Activated CD4-positive, alpha-beta T cell treated with anti-CD3 and anti-CD28 coated beads, Interleukin-2, amount 10 ng/mL, durations not matched to agents 7 days and 5 days (primary cell): ENCODE results near the gene NXF1. TPM values are rescaled to one million over a fixed set of nuclear protein-coding genes. Genes with fewer than 3 reads are reported as not detected.

Experiments used
- CTCF ChIA-PET: fragments of 350-600 bp; sonication (Branson Sonifier 250); formaldehyde crosslinking; loops from one replicate; lab custom pipeline; 2021; ENCODE audit warnings: antibody characterized with exemption; lab: Charles Lee
- POLR2A ChIA-PET: fragments of 350-600 bp; sonication (Branson Sonifier 250); formaldehyde crosslinking; loops from one replicate; lab custom pipeline; 2021; ENCODE audit warnings: antibody characterized with exemption; lab: Charles Lee
- DNase-seq: peaks from one replicate; pipeline ENCODE4 v3.0.0-alpha.2; 2020
- H3K27ac Mint-ChIP-seq: one replicate; pipeline ENCODE4 v1.8.0; 2021; ENCODE audit warnings: mild to moderate bottlenecking, moderate library complexity, mixed read lengths
- H3K27me3 Mint-ChIP-seq: one replicate; pipeline ENCODE4 v1.8.0; 2021; ENCODE audit warnings: mixed read lengths
- H3K36me3 Mint-ChIP-seq: one replicate; pipeline ENCODE4 v1.8.0; 2021; ENCODE audit warnings: low read depth, mixed read lengths
- H3K4me1 Mint-ChIP-seq: one replicate; pipeline ENCODE4 v1.8.0; 2021; ENCODE audit warnings: mixed read lengths
- H3K4me3 Mint-ChIP-seq: one replicate; pipeline ENCODE4 v1.8.0; 2021; ENCODE audit warnings: mild to moderate bottlenecking, moderate library complexity, mixed read lengths
- H3K9me3 Mint-ChIP-seq: one replicate; pipeline ENCODE4 v1.8.0; 2021; ENCODE audit warnings: mixed read lengths
- total RNA-seq, 2 experiments: library from RNA; stranded (reverse); gene quantifications; one replicate each; pipeline ENCODE4 v1.2.3, GENCODE V29; 2021

Gene NXF1
- total RNA-seq, 2 experiments from 2014 or later: 110 to 121 TPM

- Mint-ChIP-seq H3K27ac (no peak overlapping the region), H3K4me1 (peaks cover 17% of the 10 kb centered on the region), H3K36me3 (peaks cover 67% of the 10 kb centered on the region), H3K27me3 (no peaks in the 10 kb centered on the region), H3K9me3 (no peaks in the 10 kb centered on the region), H3K4me3 (no peak overlapping the region)
- no peak for DNase-seq
- POLR2A ChIA-PET: interaction anchor here (0.6 to 0.7 kb wide), 2 partner anchors 38 to 45 kb away, joined by 3 read pairs; no protein-coding TSS in a partner anchor
- CTCF ChIA-PET: interaction anchor here (0.7 to 4.2 kb wide), 7 partner anchors 10 to 67 kb away, joined by 3 to 37 read pairs (median 3); partner anchors contain the start of gene TMEM179B
These were observed 9.0 kb downstream of the NXF1 start for GRCh38 chr11:62796281-62796680.

DNA sequence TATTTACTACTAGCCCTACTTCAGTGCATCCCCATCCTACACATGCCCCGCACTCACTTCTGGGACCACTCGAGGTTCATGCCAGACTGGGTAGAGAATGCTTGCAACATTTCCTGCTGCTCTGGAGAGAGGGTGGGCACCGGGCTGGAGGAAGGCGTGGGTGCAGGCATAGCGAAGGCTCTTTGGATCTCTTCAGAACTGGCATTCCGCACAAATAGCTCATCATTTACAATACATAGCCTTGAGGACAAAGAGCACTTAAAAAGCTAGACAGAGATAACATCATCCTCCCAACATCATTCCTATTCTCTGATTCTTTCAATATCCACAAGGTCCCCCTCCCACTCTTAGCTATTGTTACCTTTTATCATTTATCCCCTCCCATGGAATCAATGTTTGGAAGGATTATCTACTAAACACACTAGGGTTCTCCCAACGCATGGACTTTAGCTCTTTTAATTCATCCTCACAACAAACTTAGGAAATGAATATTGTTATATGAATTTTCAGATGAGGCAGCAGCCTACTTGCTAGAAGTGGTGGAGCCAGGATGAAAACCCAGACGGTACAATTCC, 11.0 kb downstream of the NXF1 start:
- Mint-ChIP-seq H3K9me3 (no peaks in the 10 kb centered on the region), H3K36me3 (peaks cover 73% of the 10 kb centered on the region), H3K27me3 (no peaks in the 10 kb centered on the region), H3K4me1 (peaks cover 34% of the 10 kb centered on the region), H3K27ac (peak overlapping the region; percentile 46), H3K4me3 (no peak overlapping the region)
- ChIA-PET CTCF (interaction anchor here (0.6 to 4.2 kb wide), 7 partner anchors 8 to 1452 kb away, joined by 3 to 37 read pairs (median 3); partner anchors contain the start of genes PPP1R14B, SLC3A2, TMEM179B and TUT1), POLR2A (interaction anchor here (0.6 to 1.8 kb wide), 2 partner anchors 10 to 47 kb away, joined by 5 to 19 read pairs; no protein-coding TSS in a partner anchor)
- no peak for DNase-seq

GRCh38 chr11:62792202-62792575, 13.1 kb downstream of the NXF1 start:
- no peak for DNase-seq
- no peaks in the 10 kb centered on the region for H3K27me3 Mint-ChIP-seq
- ChIA-PET CTCF (interaction anchor here (0.8 to 9.0 kb wide), 4 partner anchors 12 to 89 kb away, joined by 3 to 170 read pairs (median 7); partner anchors contain the start of genes HNRNPUL2, SLC3A2 and TAF6L), POLR2A (no interaction called here)
- peaks cover 71% of the 10 kb centered on the region for H3K36me3 Mint-ChIP-seq
- peak overlapping the region; percentile 88 for H3K27ac Mint-ChIP-seq
- H3K4me3 Mint-ChIP-seq: peak overlapping the region; percentile 87
- H3K4me1 Mint-ChIP-seq: peaks cover 48% of the 10 kb centered on the region
- no peaks in the 10 kb centered on the region for H3K9me3 Mint-ChIP-seq

- Mint-ChIP-seq H3K4me1 (peaks cover 48% of the 10 kb centered on the region), H3K27me3 (no peaks in the 10 kb centered on the region), H3K27ac (peak within 1 kb of the TSS; percentile 88), H3K9me3 (no peaks in the 10 kb centered on the region), H3K4me3 (peak within 1 kb of the TSS; percentile 87), H3K36me3 (peaks cover 71% of the 10 kb centered on the region)
- ChIA-PET POLR2A (interaction anchor here (1.3 kb wide), 1 partner anchor 50 kb away, joined by 4 read pairs; no protein-coding TSS in a partner anchor), CTCF (interaction anchor here (0.9 to 9.0 kb wide), 2 partner anchors 9 to 19 kb away, joined by 4 to 170 read pairs; partner anchors contain the start of gene TAF6L)
- DNase-seq: peak; percentile 92
These were observed 13.6 kb downstream of the NXF1 start, which contains the start of gene TMEM223 for GRCh38 chr11:62791501-62792201. Gene TMEM223, minus strand, starts transcription at chr11:62792006. Its CDS starts 12 bp downstream, at chr11:62791994.

DNA sequence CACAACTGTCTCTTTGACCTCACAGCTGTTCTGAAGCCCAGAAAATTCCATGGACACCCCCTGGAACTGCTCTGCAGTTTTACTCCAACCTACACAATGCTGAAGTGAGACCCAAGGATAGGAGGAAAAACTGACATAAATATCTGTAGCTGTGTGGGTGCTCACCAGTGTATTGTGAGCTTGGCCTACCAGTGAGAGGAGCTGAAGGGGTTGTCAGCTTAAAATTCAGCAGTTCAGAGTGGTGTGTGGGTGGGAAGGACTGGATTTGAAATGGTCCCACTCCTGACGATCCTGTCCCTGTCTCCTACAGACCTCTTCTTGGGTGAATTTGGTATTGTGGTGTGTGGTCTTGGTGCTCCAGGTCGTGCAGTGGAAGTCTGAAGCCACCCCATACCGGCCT, 15.7 kb downstream of the NXF1 start:
- POLR2A ChIA-PET: interaction anchor here (0.7 to 1.4 kb wide), 2 partner anchors 30 to 51 kb away, joined by 3 to 5 read pairs; no protein-coding TSS in a partner anchor

GRCh38 chr11:62788991-62789390, 16.2 kb downstream of the NXF1 start:
- Mint-ChIP-seq H3K9me3 (no peaks in the 10 kb centered on the region), H3K36me3 (peaks cover 50% of the 10 kb centered on the region), H3K27me3 (no peaks in the 10 kb centered on the region), H3K27ac (peak overlapping the region; percentile 97), H3K4me3 (peak overlapping the region; percentile 95), H3K4me1 (peaks cover 52% of the 10 kb centered on the region)
- ChIA-PET CTCF (interaction anchor here (0.5 to 9.0 kb wide), 6 partner anchors 9 to 448 kb away, joined by 3 to 170 read pairs (median 4); partner anchors contain the start of genes BSCL2, GNG3, POLR2G and TAF6L), POLR2A (interaction anchor here (0.7 to 1.4 kb wide), 2 partner anchors 30 to 52 kb away, joined by 3 to 5 read pairs; no protein-coding TSS in a partner anchor)
- no peak for DNase-seq

More for the DNA sequence above, 15.7 kb downstream of the NXF1 start:
- Mint-ChIP-seq H3K4me3 (peak overlapping the region; percentile 95), H3K36me3 (peaks cover 56% of the 10 kb centered on the region), H3K9me3 (no peaks in the 10 kb centered on the region), H3K4me1 (peaks cover 54% of the 10 kb centered on the region), H3K27ac (peak overlapping the region; percentile 97), H3K27me3 (no peaks in the 10 kb centered on the region)
- CTCF ChIA-PET: interaction anchor here (0.5 to 9.0 kb wide), 6 partner anchors 9 to 449 kb away, joined by 3 to 170 read pairs (median 3); partner anchors contain the start of genes POLR2G, SLC3A2 and TAF6L
- no peak for DNase-seq

GRCh38 chr11:62787005-62787759, 18.1 kb downstream of the NXF1 start, which contains the start of gene TMEM179B:
Gene TMEM179B, plus strand, starts transcription at chr11:62787402. Its CDS starts 30 bp downstream, at chr11:62787432.
- peaks cover 46% of the 10 kb centered on the region for H3K4me1 Mint-ChIP-seq

GRCh38 chr11:62786318-62787004, 18.8 kb downstream of the NXF1 start:
- Mint-ChIP-seq H3K36me3 (peaks cover 43% of the 10 kb centered on the region), H3K4me3 (peak overlapping the region; percentile 78), H3K27me3 (no peaks in the 10 kb centered on the region), H3K27ac (peak overlapping the region; percentile 93), H3K9me3 (no peaks in the 10 kb centered on the region), H3K4me1 (peaks cover 42% of the 10 kb centered on the region)
- DNase-seq: peak; percentile 87
- CTCF ChIA-PET: interaction anchor here (0.6 to 9.0 kb wide), 52 partner anchors 9 to 951 kb away, joined by 3 to 170 read pairs (median 6); partner anchors contain the start of genes BSCL2, GANAB, GNG3 and HNRNPUL2
- POLR2A ChIA-PET: interaction anchor here (0.6 to 2.5 kb wide), 4 partner anchors 33 to 195 kb away, joined by 3 to 24 read pairs (median 6); partner anchors contain the start of genes STX5, TUT1 and ZBTB3

More at GRCh38 chr11:62787005-62787759, 18.1 kb downstream of the NXF1 start, which contains the start of gene TMEM179B:
- Mint-ChIP-seq H3K9me3 (no peaks in the 10 kb centered on the region), H3K4me3 (peak within 1 kb of the TSS; percentile 95), H3K27ac (peak within 1 kb of the TSS; percentile 97), H3K36me3 (peaks cover 46% of the 10 kb centered on the region), H3K27me3 (no peaks in the 10 kb centered on the region)
- CTCF ChIA-PET: interaction anchor here (0.6 to 9.0 kb wide), 62 partner anchors 9 to 952 kb away, joined by 3 to 170 read pairs (median 5); partner anchors contain the start of genes BSCL2, EEF1G, GANAB and GNG3
- POLR2A ChIA-PET: interaction anchor here (1.6 to 2.5 kb wide), 2 partner anchors 33 to 54 kb away, joined by 6 to 24 read pairs; partner anchors contain the start of gene ZBTB3
- peak; percentile 99 for DNase-seq

DNA sequence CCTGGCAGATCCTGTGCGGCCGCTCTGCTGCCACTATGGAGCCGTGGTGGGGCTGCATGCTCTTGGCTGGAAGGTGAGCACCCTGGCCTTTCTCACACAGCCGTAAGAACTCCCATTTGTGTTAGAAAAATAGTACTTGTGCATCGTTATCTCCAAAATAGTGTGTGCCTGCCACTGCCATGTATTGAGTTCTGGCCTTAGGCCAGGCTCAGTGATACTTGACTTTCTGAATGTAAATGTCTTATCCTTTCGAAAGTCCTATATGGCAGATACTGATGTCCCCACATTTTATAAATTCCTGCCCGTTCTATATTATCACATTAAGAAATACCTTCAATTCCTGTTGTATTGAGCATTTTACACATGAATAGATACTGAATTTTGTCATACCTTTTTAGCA, 22.5 kb downstream of the NXF1 start:
- peaks cover 11% of the 10 kb centered on the region for H3K4me1 Mint-ChIP-seq
- no peak for DNase-seq
- H3K27me3 Mint-ChIP-seq: no peaks in the 10 kb centered on the region
- no peak overlapping the region for H3K4me3 Mint-ChIP-seq
- ChIA-PET CTCF (no interaction called here), POLR2A (no interaction called here)
- no peak overlapping the region for H3K27ac Mint-ChIP-seq
- no peaks in the 10 kb centered on the region for H3K9me3 Mint-ChIP-seq
- H3K36me3 Mint-ChIP-seq: peaks cover 23% of the 10 kb centered on the region

DNA sequence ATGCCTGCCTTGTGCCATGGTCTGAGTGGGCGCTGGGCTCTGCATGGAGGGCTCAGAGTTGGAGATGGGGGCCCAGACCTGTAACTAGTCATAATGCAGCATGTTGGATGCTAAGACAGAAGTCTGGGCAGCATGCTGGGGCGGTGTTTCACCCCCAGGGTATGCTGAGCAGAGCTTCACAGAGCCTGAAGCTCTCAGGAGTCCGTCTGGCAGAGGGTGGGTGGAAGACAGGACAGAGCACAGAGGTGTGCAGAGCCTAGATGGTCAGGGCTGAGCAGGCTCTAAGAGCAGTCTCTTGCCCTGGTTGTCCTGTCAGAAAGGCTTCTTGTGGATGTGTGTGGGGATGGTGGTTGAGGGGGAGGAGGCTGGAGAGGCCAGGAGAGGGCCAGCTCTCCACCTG, 26.8 kb downstream of the NXF1 start:
- Mint-ChIP-seq H3K9me3 (no peaks in the 10 kb centered on the region), H3K36me3 (peaks cover 31% of the 10 kb centered on the region), H3K4me1 (peaks cover 8% of the 10 kb centered on the region), H3K4me3 (no peak overlapping the region), H3K27ac (no peak overlapping the region), H3K27me3 (no peaks in the 10 kb centered on the region)
- CTCF ChIA-PET: interaction anchor here (1.2 to 13.5 kb wide), 2 partner anchors 10 to 63 kb away, joined by 3 to 170 read pairs; partner anchors contain the start of genes TMEM179B and TMEM223
- POLR2A ChIA-PET: interaction anchor here (0.6 kb wide), 1 partner anchor 41 kb away, joined by 3 read pairs; no protein-coding TSS in a partner anchor
- no peak for DNase-seq

DNA sequence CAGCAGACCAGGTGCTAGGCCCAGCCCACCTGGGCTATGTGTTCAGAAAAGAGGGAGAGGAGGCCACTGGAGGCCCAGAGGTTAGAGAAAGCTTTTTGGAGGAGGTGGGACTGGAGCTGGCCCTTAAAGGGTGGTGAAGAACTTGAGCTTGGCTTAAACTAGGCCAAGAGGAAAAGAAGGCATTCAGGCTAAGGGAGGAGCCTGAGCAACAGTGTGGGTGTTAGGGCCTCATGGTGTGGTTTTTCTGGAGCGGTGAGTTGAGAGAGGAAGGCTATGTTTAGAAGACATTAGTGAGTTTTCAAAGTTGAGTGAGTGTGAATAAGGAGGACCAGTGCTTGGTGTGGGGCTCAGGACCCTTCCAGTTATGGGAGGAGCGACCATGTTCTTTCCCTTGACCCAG, 27.9 kb downstream of the NXF1 start:
- ChIA-PET POLR2A (no interaction called here), CTCF (interaction anchor here (1.0 to 13.5 kb wide), 2 partner anchors 11 to 105 kb away, joined by 4 to 170 read pairs; partner anchors contain the start of genes LBHD1, TMEM179B and TMEM223)
- H3K4me3 Mint-ChIP-seq: no peak overlapping the region
- H3K9me3 Mint-ChIP-seq: no peaks in the 10 kb centered on the region
- peak overlapping the region; percentile 61 for H3K27ac Mint-ChIP-seq
- H3K36me3 Mint-ChIP-seq: peaks cover 25% of the 10 kb centered on the region
- DNase-seq: no peak
- H3K27me3 Mint-ChIP-seq: no peaks in the 10 kb centered on the region
- H3K4me1 Mint-ChIP-seq: peaks cover 8% of the 10 kb centered on the region
